Amniotic epithelial cell (primary cell): ENCODE measurements around the gene TRUB2.
A peak's percentile ranks its signal among the peaks of the same experiment; 100 is the strongest.
"Not testable (repeated sequence)": the region's sequence is repeated elsewhere in the genome, so short reads cannot be mapped to it uniquely, and the experiment has no call there.

Source experiments
- DNase-seq: peaks from one replicate; pipeline ENCODE4 v3.0.0-alpha.2; 2010; ENCODE audit warnings: low read depth

The TRUB2 gene

GRCh38 chr9:128340691-128341434 is 18.6 kb upstream of the TRUB2 start:
- DNase-seq, result no peak

- peak; percentile 65 for DNase-seq
Measured at GRCh38 chr9:128339761-128340690, 17.8 kb upstream of the TRUB2 start, which contains the start of gene SLC27A4. SLC27A4 (plus strand) TSS chr9:128340527; CDS start chr9:128343133, 2,606 bp downstream.

GRCh38 chr9:128338852-128339614 is 16.8 kb upstream of the TRUB2 start:
- not testable (repeated sequence) for DNase-seq

- DNase-seq, result no peak
Measured at GRCh38 chr9:128337936-128338335, 15.7 kb upstream of the TRUB2 start.

- no peak for DNase-seq
Measured at GRCh38 chr9:128335914-128336313, 13.7 kb upstream of the TRUB2 start.

GRCh38 chr9:128335161-128335560 is 12.9 kb upstream of the TRUB2 start:
- no peak for DNase-seq

- no peak for DNase-seq
Measured at GRCh38 chr9:128333451-128333869, 11.2 kb upstream of the TRUB2 start.

- DNase-seq, result no peak
Measured at GRCh38 chr9:128325629-128326028, 3.4 kb upstream of the TRUB2 start.

- no peak for DNase-seq
Measured at GRCh38 chr9:128324401-128324800, 2.2 kb upstream of the TRUB2 start.

- DNase-seq, result no peak
Measured at GRCh38 chr9:128323791-128324190, 1.5 kb upstream of the TRUB2 start.

GRCh38 chr9:128323212-128323730 is 1.0 kb upstream of the TRUB2 start:
- peak; percentile 23 for DNase-seq

- no peak for DNase-seq
Measured at GRCh38 chr9:128321879-128322403, 306 bp downstream of the TRUB2 start.

- DNase-seq, result no peak
Measured at GRCh38 chr9:128321343-128321742, 904 bp downstream of the TRUB2 start.

GRCh38 chr9:128317629-128318028 is 4.6 kb downstream of the TRUB2 start:
- DNase-seq, result no peak

- no peak for DNase-seq
Measured at GRCh38 chr9:128316421-128316820, 5.8 kb downstream of the TRUB2 start.

GRCh38 chr9:128314697-128315096 is 7.5 kb downstream of the TRUB2 start:
- no peak for DNase-seq

- no peak for DNase-seq
Measured at GRCh38 chr9:128310461-128310860, 11.8 kb downstream of the TRUB2 start.

GRCh38 chr9:128309551-128309950 is 12.7 kb downstream of the TRUB2 start:
- DNase-seq, result no peak

GRCh38 chr9:128304971-128305288 is 17.3 kb downstream of the TRUB2 start:
- peak; percentile 34 for DNase-seq

GRCh38 chr9:128304136-128304970 is 17.9 kb downstream of the TRUB2 start:
- no peak for DNase-seq
